Ovary (tissue), 9 donors: Measurements from ENCODE around the gene PRDM10. TPM values are rescaled to one million over a fixed set of nuclear protein-coding genes. Genes with fewer than 3 reads are reported as not detected.

Experiments
- DNase-seq, 5 donors: peaks; one replicate each; pipeline ENCODE4 v3.0.0-alpha.2; 2019 to 2020
- H3K27ac ChIP-seq, 2 donors: fragments of 200-600 bp; one replicate each; pipeline versions ENCODE4 v1.5.1 to v1.8.0; 2019 to 2022
- H3K27me3 ChIP-seq: fragments of 200-600 bp; one replicate; pipeline ENCODE4 v1.8.0; 2022
- H3K36me3 ChIP-seq: fragments of 200-600 bp; sonication (generic); one replicate; pipeline ENCODE4 v1.5.1; 2019
- H3K4me1 ChIP-seq: one replicate; pipeline ENCODE4 v1.8.1; 2013; ENCODE audit warnings: mild to moderate bottlenecking, moderate library complexity; ENCODE audit not compliant: insufficient read depth
- H3K4me3 ChIP-seq: fragments of 200-600 bp; sonication (generic); one replicate; pipeline ENCODE4 v1.5.1; 2017
- H3K9me3 ChIP-seq, 2 donors: fragments of 200-600 bp in 1 of 2; sonication (generic) in 1 of 2; one replicate each; pipeline versions ENCODE4 v1.5.1 to v1.8.1; 2013 to 2019; ENCODE audit warnings: mild to moderate bottlenecking in 1 of 2, moderate library complexity in 1 of 2
- CTCF ChIP-seq, 3 donors: fragments of 450-650 bp in 2 of 3; fragments of 200-600 bp in 1 of 3; IDR thresholded peaks; one replicate each; pipeline versions ENCODE4 v1.5.1 to v1.8.0; 2016 to 2022; ENCODE audit warnings: antibody characterized with exemption in 3 of 3, mild to moderate bottlenecking in 1 of 3
- EP300 ChIP-seq: sonication (generic); formaldehyde crosslinking; IDR thresholded peaks from one replicate; pipeline ENCODE4 v1.6.1; 2017; ENCODE audit warnings: antibody characterized with exemption
- POLR2A ChIP-seq: fragments of 450-650 bp; IDR thresholded peaks from one replicate; pipeline ENCODE4 v1.6.1; 2017; ENCODE audit warnings: antibody characterized with exemption, mild to moderate bottlenecking, moderate library complexity
- WGBS, 3 donors: extraction: QIAGEN DNeasy Blood & Tissue Kit in 1 of 3; methylation state at CpG; one replicate each; pipeline versions ENCODE4 v1.1.5 to v1.1.7; 2013 to 2017; 5-methylcytosine and 5-hydroxymethylcytosine counted together
- intact Hi-C, 4 donors: fragments of 100-400 bp; cut with DNase I; formaldehyde crosslinking; loops; one replicate each; pipeline versions ENCODE4 v1.11.0 to v1.15.1; 2022 to 2023
- polyA plus RNA-seq, 2 donors: library from polyadenylated mRNA; stranded (reverse); fragments of 200-250 nt in 1 of 2; fragments of 350-450 nt in 1 of 2; fragmentation: Illumina TruSeq in 1 of 2; extraction: RNeasy Lipid Tissue Mini Kit (QIAGEN cat#74804) in 1 of 2; gene quantifications; one replicate each; pipeline ENCODE4 v1.2.3, GENCODE V29; 2013 to 2014
- total RNA-seq, 7 donors: library from RNA; depleted of rRNA in 2 of 7; stranded (reverse); fragments of >200 nt in 2 of 7; fragmentation: NEBNext Ultra II Directional in 3 of 7; extraction: Animal tissue kit (Norgen Biotek cat#: 25700) in 3 of 7; gene quantifications; one replicate each; pipeline versions ENCODE4 v1.1.0 to v1.2.4, GENCODE V29; 2016 to 2023
- donor health status: DM: no; HTN: no; CAD: no; lungs with moderate emphysema.
- donor health status: DM: no; HTN: no; CAD: no.
- donor health status: Bipolar disorder and iron deficiency.
- donor health status: DM: yes; HTN: yes; CAD: no.
- donor health status: DM: no; HTN: no; CAD: no.
- donor health status: DM: yes; HTN: yes; CAD: no.

The PRDM10 gene
- total and polyA plus RNA-seq, 9 donors: 2.5 to 9.4 (median 7.2) TPM

GRCh38 chr11:129950101-129951091 lies 52.2 kb downstream of the PRDM10 start:
- WGBS, 3 donors: 23 to 39% (median 32%) methylated on average over 17 of the region's 17 CpGs
- Histone ChIP-seq H3K9me3 (no peaks in the 10 kb centered on the region), H3K36me3 (no peaks in the 10 kb centered on the region), H3K27ac (no peak overlapping the region), H3K4me3 (no peak overlapping the region), H3K4me1 (peaks cover 3% of the 10 kb centered on the region), H3K27me3 (no peaks in the 10 kb centered on the region)
- no peak for TF ChIP-seq EP300
- no peak for TF ChIP-seq CTCF (IDR thresholded peaks at IDR 0.05)
- no peak for TF ChIP-seq POLR2A
- peak in 3 of 5 donors; percentile 16 to 40 (median 23) for DNase-seq
- intact Hi-C loops: no loop called here

- H3K36me3 ChIP-seq: no peaks in the 10 kb centered on the region
- no peak overlapping the region for H3K27ac ChIP-seq
- intact Hi-C loops: no loop called here
- 89 to 100% (median 96%) methylated on average over 1 of the region's 1 CpG for WGBS, 3 donors
- H3K4me3 ChIP-seq: no peak overlapping the region
- DNase-seq: no peak
- H3K27me3 ChIP-seq: no peaks in the 10 kb centered on the region
- no peaks in the 10 kb centered on the region for H3K9me3 ChIP-seq
- H3K4me1 ChIP-seq: peaks cover 3% of the 10 kb centered on the region
- TF ChIP-seq EP300: no peak
- TF ChIP-seq POLR2A: no peak
Measured at GRCh38 chr11:129948926-129949466, 53.6 kb downstream of the PRDM10 start.

GRCh38 chr11:129947474-129947873 lies 55.2 kb downstream of the PRDM10 start:
- no peak for DNase-seq
- H3K4me1 ChIP-seq: peaks cover 3% of the 10 kb centered on the region
- TF ChIP-seq CTCF (IDR thresholded peaks at IDR 0.05) (no peak), POLR2A (no peak), EP300 (no peak)
- no peak overlapping the region for H3K27ac ChIP-seq
- WGBS, 3 donors: 92 to 98% (median 94%) methylated on average over 5 of the region's 5 CpGs
- H3K36me3 ChIP-seq: no peaks in the 10 kb centered on the region
- H3K9me3 ChIP-seq: no peaks in the 10 kb centered on the region
- H3K27me3 ChIP-seq: no peaks in the 10 kb centered on the region
- intact Hi-C loops: no loop called here
- no peak overlapping the region for H3K4me3 ChIP-seq

GRCh38 chr11:129946965-129947364 lies 55.7 kb downstream of the PRDM10 start:
- intact Hi-C loops: no loop called here
- TF ChIP-seq EP300 (no peak), CTCF (IDR thresholded peaks at IDR 0.05) (no peak)
- Histone ChIP-seq H3K4me1 (peaks cover 3% of the 10 kb centered on the region), H3K9me3 (no peaks in the 10 kb centered on the region), H3K36me3 (no peaks in the 10 kb centered on the region), H3K27ac (no peak overlapping the region), H3K27me3 (no peaks in the 10 kb centered on the region), H3K4me3 (no peak overlapping the region)
- WGBS, 3 donors: 96 to 97% (median 97%) methylated on average over 15 of the region's 15 CpGs
- no peak for DNase-seq

GRCh38 chr11:129946256-129946655 lies 56.4 kb downstream of the PRDM10 start:
- Histone ChIP-seq H3K4me3 (no peak overlapping the region), H3K36me3 (no peaks in the 10 kb centered on the region), H3K4me1 (peaks cover 3% of the 10 kb centered on the region), H3K27me3 (no peaks in the 10 kb centered on the region), H3K9me3 (no peaks in the 10 kb centered on the region), H3K27ac (no peak overlapping the region)
- DNase-seq: no peak
- 86 to 89% (median 87%) methylated on average over 4 of the region's 4 CpGs for WGBS, 3 donors
- intact Hi-C loops: no loop called here
- TF ChIP-seq POLR2A (no peak), EP300 (no peak), CTCF (IDR thresholded peaks at IDR 0.05) (no peak)
